PFSK-1 (cell line): ENCODE results near the gene KCTD16.

Source experiments
- POLR2AphosphoS5 ChIP-seq: IDR thresholded peaks from 2 replicates; pipeline ENCODE4 v1.6.1; 2012; ENCODE audit warnings: low read depth, mild to moderate bottlenecking, control low read depth, low read length, moderate library complexity
- REST ChIP-seq, 2 experiments: IDR thresholded peaks; 2 replicates each; pipeline versions ENCODE4 v1.6.1 to v1.8.0; 2011 to 2012; ENCODE audit warnings: low read depth in 2 of 2, low read length in 2 of 2, control low read depth in 1 of 2, inconsistent platforms in 1 of 2, mild to moderate bottlenecking in 1 of 2, moderate library complexity in 1 of 2; ENCODE audit not compliant: insufficient read depth in 1 of 2

- no peak for TF ChIP-seq REST (IDR thresholded peaks at IDR 0.05; ENCODE audit: insufficient read depth in 1 of 2, low read depth in 2 of 2, low read length in 2 of 2)
- TF ChIP-seq POLR2AphosphoS5: no peak
These were observed 49.1 kb upstream of the KCTD16 start for GRCh38 chr5:144121577-144121976.
